HCT116 (cell line): ENCODE data around the gene GRIN2C. TPM values are rescaled to one million over a fixed set of nuclear protein-coding genes. Genes with fewer than 3 reads are reported as not detected.

Experiments
- ATAC-seq: fragments of 200-7000 bp; cut with Tn5 transposase; 2 replicates; pipeline ENCODE4 v1.9.1; 2020; ENCODE audit warnings: mild to moderate bottlenecking, moderate library complexity
- BruUV-seq: library from RNA; stranded (reverse); fragments of 400-500 nt; replicated peaks from 2 replicates; lab custom pipeline; 2021; lab: Mats Ljungman, UMichigan
- CTCF ChIA-PET: fragments of 300-600 bp; sonication (Branson Sonifier 250); formaldehyde crosslinking; loops from one replicate; lab custom pipeline; 2021; ENCODE audit warnings: antibody characterized with exemption; lab: Charles Lee
- POLR2A ChIA-PET: fragments of 300-600, 350-600 bp; sonication (Branson Sonifier 250); formaldehyde crosslinking; loops from one replicate; lab custom pipeline; 2021; ENCODE audit warnings: antibody characterized with exemption; lab: Charles Lee
- RAD21 ChIA-PET, 2 experiments: fragments of 300-600 bp; sonication (Branson Sonifier 250); formaldehyde crosslinking; loops; one replicate each; lab custom pipeline; 2023; ENCODE audit warnings: low total read pairs in 2 of 2; ENCODE audit not compliant: uncharacterized antibody in 2 of 2, unreplicated experiment in 2 of 2, low non-redundant PET in 1 of 2; lab: Charles Lee
- DNase-seq: peaks from one replicate; pipeline ENCODE4 v3.0.0-alpha.2; 2010; ENCODE audit warnings: low read depth, low spot score
- H2AFZ ChIP-seq: fragments of 200-600 bp; shearing (Covaris generic), sonication (generic); 2 replicates; pipeline ENCODE4 v1.6.1; 2017; ENCODE audit warnings: low read depth, mixed run types, mixed read lengths, antibody characterized with exemption, low read length; ENCODE audit not compliant: poor library complexity, severe bottlenecking
- H3K27ac ChIP-seq: 2 replicates; pipeline ENCODE4 v1.5.1; 2012; ENCODE audit warnings: low read depth, low read length
- H3K27me3 ChIP-seq: fragments of 200-600 bp; sonication (generic); 2 replicates; pipeline ENCODE4 v1.6.1; 2016; ENCODE audit warnings: mixed run types, low read length, mixed read lengths; ENCODE audit not compliant: insufficient read depth
- H3K36me3 ChIP-seq, 2 experiments: fragments of 200-500 bp in 1 of 2; fragments of 200-600 bp in 1 of 2; sonication (Bioruptor generic) in 1 of 2; sonication (generic) in 1 of 2; 2 replicates each; pipeline versions ENCODE4 v1.5.1 to v1.6.1; 2014 to 2016; ENCODE audit warnings: low read length in 2 of 2, inconsistent platforms in 1 of 2, mixed read lengths in 1 of 2, mixed run types in 1 of 2; ENCODE audit not compliant: insufficient read depth in 2 of 2, control insufficient read depth in 1 of 2
- H3K4me1 ChIP-seq, 2 experiments: fragments of 200-600 bp in 1 of 2; sonication (generic) in 1 of 2; 2 replicates each; pipeline versions ENCODE4 v1.5.1 to v1.6.1; 2012 to 2017; ENCODE audit warnings: low read length in 2 of 2, inconsistent platforms in 1 of 2, mild to moderate bottlenecking in 1 of 2, mixed read lengths in 1 of 2, mixed run types in 1 of 2, moderate library complexity in 1 of 2; ENCODE audit not compliant: insufficient read depth in 2 of 2, control insufficient read depth in 1 of 2
- H3K4me2 ChIP-seq: fragments of 200-600 bp; sonication (generic); 2 replicates; pipeline ENCODE4 v1.6.1; 2017; ENCODE audit warnings: mixed run types, low read length, mixed read lengths
- H3K4me3 ChIP-seq, 2 experiments: fragments of 200-600 bp in 1 of 2; sonication (generic) in 1 of 2; replicated peaks in 1 of 2; 2 replicates each; pipeline ENCODE4 v1.5.1; 2011 to 2016; ENCODE audit warnings: low read length in 2 of 2, control low read depth in 1 of 2, low read depth in 1 of 2, mild to moderate bottlenecking in 1 of 2, mixed read lengths in 1 of 2, mixed run types in 1 of 2
- H3K79me2 ChIP-seq: fragments of 200-600 bp; sonication (generic); 2 replicates; pipeline ENCODE4 v1.6.1; 2017; ENCODE audit warnings: mild to moderate bottlenecking, mixed run types, low read length, moderate library complexity, mixed read lengths; ENCODE audit not compliant: insufficient read depth
- H3K9ac ChIP-seq: fragments of 200-600 bp; sonication (generic); 2 replicates; pipeline ENCODE4 v1.6.1; 2016; ENCODE audit warnings: low read length, mixed read lengths
- H3K9me2 ChIP-seq: fragments of 200-600 bp; sonication (generic), shearing (Covaris generic); 2 replicates; pipeline ENCODE4 v1.6.1; 2017; ENCODE audit warnings: mixed run types, mild to moderate bottlenecking, moderate library complexity; ENCODE audit not compliant: insufficient read depth
- H3K9me3 ChIP-seq, 2 experiments: fragments of 200-500 bp in 1 of 2; fragments of 200-600 bp in 1 of 2; sonication (Bioruptor generic) in 1 of 2; sonication (generic) in 1 of 2; 2 replicates each; pipeline ENCODE4 v1.6.1; 2014 to 2017; ENCODE audit warnings: low read length in 2 of 2, mixed read lengths in 2 of 2, inconsistent platforms in 1 of 2, low read depth in 1 of 2, mild to moderate bottlenecking in 1 of 2, mixed run types in 1 of 2, moderate library complexity in 1 of 2; ENCODE audit not compliant: control insufficient read depth in 1 of 2, insufficient read depth in 1 of 2
- H4K20me1 ChIP-seq: fragments of 200-600 bp; sonication (generic), shearing (Covaris generic); 2 replicates; pipeline ENCODE4 v1.6.1; 2017; ENCODE audit warnings: mixed run types, mild to moderate bottlenecking, moderate library complexity; ENCODE audit not compliant: insufficient read depth
- EGR1 ChIP-seq: IDR thresholded peaks from 2 replicates; pipeline ENCODE4 v1.6.1; 2012; ENCODE audit warnings: low read depth
- ELF1 ChIP-seq: IDR thresholded peaks from 2 replicates; pipeline ENCODE4 v1.6.1; 2012; ENCODE audit warnings: low read depth, borderline replicate concordance
- EZH2phosphoT487 ChIP-seq: fragments of 200-600 bp; IDR thresholded peaks from 2 replicates; pipeline ENCODE4 v1.6.1; 2018; ENCODE audit warnings: antibody characterized with exemption, borderline replicate concordance
- JUND ChIP-seq: IDR thresholded peaks from 2 replicates; pipeline ENCODE4 v1.6.1; 2012
- POLR2A ChIP-seq: IDR thresholded peaks from 2 replicates; pipeline ENCODE4 v1.7.0; 2011; ENCODE audit warnings: borderline replicate concordance; ENCODE audit not compliant: insufficient read depth, insufficient read length; ENCODE audit errors: extremely low read depth
- RAD21 ChIP-seq: IDR thresholded peaks from 2 replicates; pipeline ENCODE4 v1.6.1; 2012; ENCODE audit warnings: low read depth, mild to moderate bottlenecking
- SIN3A ChIP-seq: IDR thresholded peaks from 2 replicates; pipeline ENCODE4 v1.6.1; 2012; ENCODE audit warnings: low read depth
- SRF ChIP-seq: IDR thresholded peaks from 2 replicates; pipeline ENCODE4 v1.6.1; 2012; ENCODE audit warnings: low read depth
- YY1 ChIP-seq: IDR thresholded peaks from 2 replicates; pipeline ENCODE4 v1.6.1; 2011; ENCODE audit warnings: low read length, low read depth, moderate library complexity, mild to moderate bottlenecking; ENCODE audit not compliant: insufficient replicate concordance; ENCODE audit errors: extremely low read depth
- ZFX ChIP-seq: fragments of 450-650 bp; IDR thresholded peaks from 2 replicates; pipeline ENCODE4 v1.6.1; 2017
- ZNF274 ChIP-seq: fragments of 200-500 bp; sonication (Bioruptor generic); IDR thresholded peaks from 2 replicates; pipeline ENCODE4 v1.6.1; 2014; ENCODE audit warnings: mild to moderate bottlenecking, low read depth, low read length, inconsistent platforms
- intact Hi-C: fragments of 100-400 bp; cut with micrococcal nuclease; formaldehyde crosslinking; loops from 2 replicates; pipeline ENCODE4 v1.10.0; 2022
- total RNA-seq: library from RNA; stranded (reverse); gene quantifications from one replicate; pipeline ENCODE4 v1.2.1, GENCODE V29; 2021; ENCODE audit not compliant: unreplicated experiment
- TF ChIP-seq, protein P1 (sequence below): IDR thresholded peaks from 2 replicates; pipeline ENCODE4 v1.6.1; 2012; ENCODE audit warnings: low read depth
- TF ChIP-seq, protein P2 (sequence below): IDR thresholded peaks from 2 replicates; pipeline ENCODE4 v1.6.1; 2012
- TF ChIP-seq, protein P3 (sequence below), 3 experiments: fragments of 200-600 bp in 1 of 3; sonication (generic) in 1 of 3; IDR thresholded peaks in 2 of 3; conservative IDR thresholded peaks in 1 of 3; 2 replicates each; pipeline ENCODE4 v1.5.1; 2012 to 2017; ENCODE audit warnings: low read depth in 2 of 3, low read length in 2 of 3, antibody characterized with exemption in 1 of 3, borderline replicate concordance in 1 of 3, control low read depth in 1 of 3, mild to moderate bottlenecking in 1 of 3, mixed read lengths in 1 of 3, mixed run types in 1 of 3, moderate library complexity in 1 of 3; ENCODE audit not compliant: insufficient read depth in 1 of 3
- TF ChIP-seq, protein P4 (sequence below): IDR thresholded peaks from 2 replicates; pipeline ENCODE4 v1.6.1; 2011; ENCODE audit warnings: mild to moderate bottlenecking, low read length, moderate library complexity; ENCODE audit not compliant: insufficient replicate concordance; ENCODE audit errors: extremely low read depth

The GRIN2C gene
- total RNA-seq, 1 experiment from 2014 or later = 2.2 TPM

DNA sequence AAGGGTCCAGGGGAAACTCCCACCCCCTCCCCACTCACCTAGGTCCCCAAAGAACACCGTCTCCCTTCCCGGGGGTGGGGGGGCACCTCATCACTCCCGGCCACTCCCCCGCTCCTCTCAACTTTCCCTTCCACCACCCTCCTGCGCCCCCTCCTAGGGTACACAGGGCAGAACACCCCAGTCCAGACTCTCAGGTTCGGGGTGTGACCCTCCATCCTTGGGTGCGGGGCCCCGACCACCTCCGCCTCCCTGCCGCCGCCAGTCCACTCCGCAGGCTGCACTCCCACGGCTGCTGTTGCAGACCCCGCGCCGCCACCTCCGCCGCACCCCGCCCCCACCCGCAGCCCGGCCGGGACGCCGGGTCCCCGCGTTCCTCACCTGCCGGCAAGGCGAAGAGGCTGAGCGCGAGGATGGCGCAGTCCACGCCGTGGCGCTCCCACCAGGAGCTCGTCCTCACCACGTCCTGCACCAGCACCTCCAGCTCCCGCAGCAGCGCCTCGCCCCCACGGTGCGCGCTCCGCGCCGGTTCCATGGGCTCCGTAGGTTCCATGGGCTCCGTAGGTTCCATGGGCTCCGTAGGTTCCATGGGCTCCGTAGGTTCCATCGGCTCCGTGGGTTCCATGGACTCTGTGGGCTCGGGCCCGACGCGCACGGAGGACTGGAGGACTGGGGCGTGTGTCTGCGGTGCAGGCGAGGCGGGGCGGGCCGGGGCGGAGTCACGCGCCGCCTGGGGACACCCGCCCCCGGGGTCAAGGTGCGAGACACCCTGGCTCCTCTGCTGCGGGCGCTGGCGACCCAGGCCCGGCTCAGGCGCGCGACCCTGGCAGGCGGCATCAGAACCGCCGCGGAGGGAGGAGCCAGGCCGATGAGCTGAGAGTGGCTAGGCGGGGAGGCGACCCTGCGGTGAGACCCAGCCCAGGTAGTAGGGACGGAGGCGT, 33.6 kb upstream of the GRIN2C start, which contains the start of gene FADS6:
TSS of gene FADS6 (minus strand) at position 660 of the 938 bp plus-strand sequence. CDS start at position 622, 38 bp downstream.
- Histone ChIP-seq H3K27me3 (peaks cover 6% of the 10 kb centered on the region; the same call in 1 of the 2 replicates), H3K9me2 (no peaks in the 10 kb centered on the region), H2AFZ (no peak within 1 kb of the TSS), H3K4me2 (no peak within 1 kb of the TSS), H3K4me3 (no peak within 1 kb of the TSS), H3K4me1 (no peaks in the 10 kb centered on the region), H3K9ac (no peak within 1 kb of the TSS), H4K20me1 (no peaks in the 10 kb centered on the region), H3K27ac (no peak within 1 kb of the TSS; the same call in 1 of the 2 replicates), H3K79me2 (no peaks in the 10 kb centered on the region), H3K9me3 (no peaks in the 10 kb centered on the region), H3K36me3 (no peaks in the 10 kb centered on the region)
- DNase-seq = no peak
- ATAC-seq = no peak
- RAD21 ChIA-PET = no interaction called here
- BruUV-seq = no TSS peak
- intact Hi-C loops = no loop called here
- POLR2A ChIA-PET = interaction anchor here (1.0 kb wide), 1 partner anchor 20 kb away, joined by 3 read pairs; the partner anchor contains the start of gene FDXR
- CTCF ChIA-PET = interaction anchor here (1.5 kb wide), 1 partner anchor 20 kb away, joined by 3 read pairs; the partner anchor contains the start of gene FDXR
- no peak for TF ChIP-seq ELF1
- TF ChIP-seq, protein P1, sequence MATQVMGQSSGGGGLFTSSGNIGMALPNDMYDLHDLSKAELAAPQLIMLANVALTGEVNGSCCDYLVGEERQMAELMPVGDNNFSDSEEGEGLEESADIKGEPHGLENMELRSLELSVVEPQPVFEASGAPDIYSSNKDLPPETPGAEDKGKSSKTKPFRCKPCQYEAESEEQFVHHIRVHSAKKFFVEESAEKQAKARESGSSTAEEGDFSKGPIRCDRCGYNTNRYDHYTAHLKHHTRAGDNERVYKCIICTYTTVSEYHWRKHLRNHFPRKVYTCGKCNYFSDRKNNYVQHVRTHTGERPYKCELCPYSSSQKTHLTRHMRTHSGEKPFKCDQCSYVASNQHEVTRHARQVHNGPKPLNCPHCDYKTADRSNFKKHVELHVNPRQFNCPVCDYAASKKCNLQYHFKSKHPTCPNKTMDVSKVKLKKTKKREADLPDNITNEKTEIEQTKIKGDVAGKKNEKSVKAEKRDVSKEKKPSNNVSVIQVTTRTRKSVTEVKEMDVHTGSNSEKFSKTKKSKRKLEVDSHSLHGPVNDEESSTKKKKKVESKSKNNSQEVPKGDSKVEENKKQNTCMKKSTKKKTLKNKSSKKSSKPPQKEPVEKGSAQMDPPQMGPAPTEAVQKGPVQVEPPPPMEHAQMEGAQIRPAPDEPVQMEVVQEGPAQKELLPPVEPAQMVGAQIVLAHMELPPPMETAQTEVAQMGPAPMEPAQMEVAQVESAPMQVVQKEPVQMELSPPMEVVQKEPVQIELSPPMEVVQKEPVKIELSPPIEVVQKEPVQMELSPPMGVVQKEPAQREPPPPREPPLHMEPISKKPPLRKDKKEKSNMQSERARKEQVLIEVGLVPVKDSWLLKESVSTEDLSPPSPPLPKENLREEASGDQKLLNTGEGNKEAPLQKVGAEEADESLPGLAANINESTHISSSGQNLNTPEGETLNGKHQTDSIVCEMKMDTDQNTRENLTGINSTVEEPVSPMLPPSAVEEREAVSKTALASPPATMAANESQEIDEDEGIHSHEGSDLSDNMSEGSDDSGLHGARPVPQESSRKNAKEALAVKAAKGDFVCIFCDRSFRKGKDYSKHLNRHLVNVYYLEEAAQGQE = no peak
- no peak for TF ChIP-seq ZFX
- no peak for TF ChIP-seq POLR2A
- TF ChIP-seq SRF = no peak
- no peak for TF ChIP-seq RAD21
- TF ChIP-seq ZNF274 = no peak
- TF ChIP-seq, protein P2, sequence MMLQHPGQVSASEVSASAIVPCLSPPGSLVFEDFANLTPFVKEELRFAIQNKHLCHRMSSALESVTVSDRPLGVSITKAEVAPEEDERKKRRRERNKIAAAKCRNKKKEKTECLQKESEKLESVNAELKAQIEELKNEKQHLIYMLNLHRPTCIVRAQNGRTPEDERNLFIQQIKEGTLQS = no peak
- no peak for TF ChIP-seq JUND
- no peak for TF ChIP-seq EGR1
- TF ChIP-seq, protein P3, sequence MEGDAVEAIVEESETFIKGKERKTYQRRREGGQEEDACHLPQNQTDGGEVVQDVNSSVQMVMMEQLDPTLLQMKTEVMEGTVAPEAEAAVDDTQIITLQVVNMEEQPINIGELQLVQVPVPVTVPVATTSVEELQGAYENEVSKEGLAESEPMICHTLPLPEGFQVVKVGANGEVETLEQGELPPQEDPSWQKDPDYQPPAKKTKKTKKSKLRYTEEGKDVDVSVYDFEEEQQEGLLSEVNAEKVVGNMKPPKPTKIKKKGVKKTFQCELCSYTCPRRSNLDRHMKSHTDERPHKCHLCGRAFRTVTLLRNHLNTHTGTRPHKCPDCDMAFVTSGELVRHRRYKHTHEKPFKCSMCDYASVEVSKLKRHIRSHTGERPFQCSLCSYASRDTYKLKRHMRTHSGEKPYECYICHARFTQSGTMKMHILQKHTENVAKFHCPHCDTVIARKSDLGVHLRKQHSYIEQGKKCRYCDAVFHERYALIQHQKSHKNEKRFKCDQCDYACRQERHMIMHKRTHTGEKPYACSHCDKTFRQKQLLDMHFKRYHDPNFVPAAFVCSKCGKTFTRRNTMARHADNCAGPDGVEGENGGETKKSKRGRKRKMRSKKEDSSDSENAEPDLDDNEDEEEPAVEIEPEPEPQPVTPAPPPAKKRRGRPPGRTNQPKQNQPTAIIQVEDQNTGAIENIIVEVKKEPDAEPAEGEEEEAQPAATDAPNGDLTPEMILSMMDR (IDR thresholded peaks at IDR 0.05 in 2 of 3, conservative IDR thresholded peaks at IDR 0.05 in 1 of 3; ENCODE audit: borderline replicate concordance in 1 of 3, insufficient read depth in 1 of 3, low read depth in 2 of 3, low read length in 2 of 3) = no peak
- TF ChIP-seq YY1 = no peak
- TF ChIP-seq EZH2phosphoT487 = no peak
- TF ChIP-seq SIN3A = no peak
- TF ChIP-seq, protein P4, sequence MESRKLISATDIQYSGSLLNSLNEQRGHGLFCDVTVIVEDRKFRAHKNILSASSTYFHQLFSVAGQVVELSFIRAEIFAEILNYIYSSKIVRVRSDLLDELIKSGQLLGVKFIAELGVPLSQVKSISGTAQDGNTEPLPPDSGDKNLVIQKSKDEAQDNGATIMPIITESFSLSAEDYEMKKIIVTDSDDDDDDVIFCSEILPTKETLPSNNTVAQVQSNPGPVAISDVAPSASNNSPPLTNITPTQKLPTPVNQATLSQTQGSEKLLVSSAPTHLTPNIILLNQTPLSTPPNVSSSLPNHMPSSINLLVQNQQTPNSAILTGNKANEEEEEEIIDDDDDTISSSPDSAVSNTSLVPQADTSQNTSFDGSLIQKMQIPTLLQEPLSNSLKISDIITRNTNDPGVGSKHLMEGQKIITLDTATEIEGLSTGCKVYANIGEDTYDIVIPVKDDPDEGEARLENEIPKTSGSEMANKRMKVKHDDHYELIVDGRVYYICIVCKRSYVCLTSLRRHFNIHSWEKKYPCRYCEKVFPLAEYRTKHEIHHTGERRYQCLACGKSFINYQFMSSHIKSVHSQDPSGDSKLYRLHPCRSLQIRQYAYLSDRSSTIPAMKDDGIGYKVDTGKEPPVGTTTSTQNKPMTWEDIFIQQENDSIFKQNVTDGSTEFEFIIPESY = no peak
